ENCODE measurements around the gene SLC5A4.

DNA sequence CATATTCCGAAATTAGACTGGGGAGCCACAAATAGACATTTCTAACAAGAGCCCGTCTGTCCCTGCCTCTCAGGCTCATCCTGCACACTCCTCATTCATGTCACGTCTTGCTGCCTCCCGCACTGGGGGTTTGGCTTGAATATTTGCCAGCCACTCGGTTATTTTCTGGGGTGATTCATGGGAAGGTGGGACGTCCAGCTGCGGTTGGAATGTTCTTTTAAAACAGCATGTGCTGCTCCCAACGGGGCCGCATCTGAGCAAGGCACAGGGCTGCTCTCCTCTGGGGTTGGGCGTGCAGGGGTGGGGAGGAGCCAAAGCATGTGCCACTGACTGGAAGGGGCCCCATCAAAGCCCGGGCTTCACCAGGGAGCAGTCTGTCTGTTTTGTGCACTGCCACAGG is 25.9 kb upstream of the SLC5A4 start:
- TF ChIP-seq, protein P1, sequence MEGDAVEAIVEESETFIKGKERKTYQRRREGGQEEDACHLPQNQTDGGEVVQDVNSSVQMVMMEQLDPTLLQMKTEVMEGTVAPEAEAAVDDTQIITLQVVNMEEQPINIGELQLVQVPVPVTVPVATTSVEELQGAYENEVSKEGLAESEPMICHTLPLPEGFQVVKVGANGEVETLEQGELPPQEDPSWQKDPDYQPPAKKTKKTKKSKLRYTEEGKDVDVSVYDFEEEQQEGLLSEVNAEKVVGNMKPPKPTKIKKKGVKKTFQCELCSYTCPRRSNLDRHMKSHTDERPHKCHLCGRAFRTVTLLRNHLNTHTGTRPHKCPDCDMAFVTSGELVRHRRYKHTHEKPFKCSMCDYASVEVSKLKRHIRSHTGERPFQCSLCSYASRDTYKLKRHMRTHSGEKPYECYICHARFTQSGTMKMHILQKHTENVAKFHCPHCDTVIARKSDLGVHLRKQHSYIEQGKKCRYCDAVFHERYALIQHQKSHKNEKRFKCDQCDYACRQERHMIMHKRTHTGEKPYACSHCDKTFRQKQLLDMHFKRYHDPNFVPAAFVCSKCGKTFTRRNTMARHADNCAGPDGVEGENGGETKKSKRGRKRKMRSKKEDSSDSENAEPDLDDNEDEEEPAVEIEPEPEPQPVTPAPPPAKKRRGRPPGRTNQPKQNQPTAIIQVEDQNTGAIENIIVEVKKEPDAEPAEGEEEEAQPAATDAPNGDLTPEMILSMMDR (IDR thresholded peaks at IDR 0.05; ENCODE audit: low read depth, low read length, missing input control), result no peak
- TF ChIP-seq MAX (IDR thresholded peaks at IDR 0.05) (no peak), SP1 (IDR thresholded peaks at IDR 0.05) (no peak), TAF1 (conservative IDR thresholded peaks at IDR 0.05) (no peak), ZBTB33 (IDR thresholded peaks at IDR 0.05) (no peak), RAD21 (IDR thresholded peaks at IDR 0.05) (no peak), NR2F2 (IDR thresholded peaks at IDR 0.05) (no peak), JUND (IDR thresholded peaks at IDR 0.05) (no peak), EGR1 (IDR thresholded peaks at IDR 0.05; ENCODE audit: low read depth in 2 of 2) (no peak), HNF4G (IDR thresholded peaks at IDR 0.05) (no peak)
- TF ChIP-seq, protein P2, sequence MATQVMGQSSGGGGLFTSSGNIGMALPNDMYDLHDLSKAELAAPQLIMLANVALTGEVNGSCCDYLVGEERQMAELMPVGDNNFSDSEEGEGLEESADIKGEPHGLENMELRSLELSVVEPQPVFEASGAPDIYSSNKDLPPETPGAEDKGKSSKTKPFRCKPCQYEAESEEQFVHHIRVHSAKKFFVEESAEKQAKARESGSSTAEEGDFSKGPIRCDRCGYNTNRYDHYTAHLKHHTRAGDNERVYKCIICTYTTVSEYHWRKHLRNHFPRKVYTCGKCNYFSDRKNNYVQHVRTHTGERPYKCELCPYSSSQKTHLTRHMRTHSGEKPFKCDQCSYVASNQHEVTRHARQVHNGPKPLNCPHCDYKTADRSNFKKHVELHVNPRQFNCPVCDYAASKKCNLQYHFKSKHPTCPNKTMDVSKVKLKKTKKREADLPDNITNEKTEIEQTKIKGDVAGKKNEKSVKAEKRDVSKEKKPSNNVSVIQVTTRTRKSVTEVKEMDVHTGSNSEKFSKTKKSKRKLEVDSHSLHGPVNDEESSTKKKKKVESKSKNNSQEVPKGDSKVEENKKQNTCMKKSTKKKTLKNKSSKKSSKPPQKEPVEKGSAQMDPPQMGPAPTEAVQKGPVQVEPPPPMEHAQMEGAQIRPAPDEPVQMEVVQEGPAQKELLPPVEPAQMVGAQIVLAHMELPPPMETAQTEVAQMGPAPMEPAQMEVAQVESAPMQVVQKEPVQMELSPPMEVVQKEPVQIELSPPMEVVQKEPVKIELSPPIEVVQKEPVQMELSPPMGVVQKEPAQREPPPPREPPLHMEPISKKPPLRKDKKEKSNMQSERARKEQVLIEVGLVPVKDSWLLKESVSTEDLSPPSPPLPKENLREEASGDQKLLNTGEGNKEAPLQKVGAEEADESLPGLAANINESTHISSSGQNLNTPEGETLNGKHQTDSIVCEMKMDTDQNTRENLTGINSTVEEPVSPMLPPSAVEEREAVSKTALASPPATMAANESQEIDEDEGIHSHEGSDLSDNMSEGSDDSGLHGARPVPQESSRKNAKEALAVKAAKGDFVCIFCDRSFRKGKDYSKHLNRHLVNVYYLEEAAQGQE (IDR thresholded peaks at IDR 0.05), result no peak

All from liver (tissue), 3 donors.